ENCODE measurements around the gene CLDND1.
"Not testable (repeated sequence)": the region's sequence is repeated elsewhere in the genome, so short reads cannot be mapped to it uniquely, and the experiment has no call there.

CLDND1 gene

GRCh38 chr3:98522544-98523281 lies at the start of gene CLDND1:
TSS of gene CLDND1 (minus strand) at chr3:98522902. CDS start at chr3:98521424, 1,478 bp downstream.
- DNase-seq = peak; percentile 97

DNA sequence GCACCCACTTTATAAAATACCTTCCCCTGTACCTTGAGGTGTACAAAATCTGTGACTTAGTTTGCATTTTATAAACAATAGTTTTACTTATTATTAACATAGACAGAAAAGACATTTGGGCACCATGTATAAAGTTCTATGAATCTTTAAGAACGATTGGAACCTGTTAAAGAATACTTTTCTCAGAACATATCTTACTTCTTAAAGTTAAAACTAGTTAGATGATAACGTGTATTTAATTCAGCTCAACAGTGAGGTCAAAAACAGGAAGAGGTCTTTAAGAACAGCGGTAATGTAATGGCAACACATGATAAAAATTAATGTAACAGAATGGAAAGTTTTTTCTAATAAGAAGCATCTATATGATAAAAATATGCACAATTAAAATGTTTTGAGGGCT lies 45.7 kb upstream of the CLDND1 start:
- DNase-seq = no peak

DNA sequence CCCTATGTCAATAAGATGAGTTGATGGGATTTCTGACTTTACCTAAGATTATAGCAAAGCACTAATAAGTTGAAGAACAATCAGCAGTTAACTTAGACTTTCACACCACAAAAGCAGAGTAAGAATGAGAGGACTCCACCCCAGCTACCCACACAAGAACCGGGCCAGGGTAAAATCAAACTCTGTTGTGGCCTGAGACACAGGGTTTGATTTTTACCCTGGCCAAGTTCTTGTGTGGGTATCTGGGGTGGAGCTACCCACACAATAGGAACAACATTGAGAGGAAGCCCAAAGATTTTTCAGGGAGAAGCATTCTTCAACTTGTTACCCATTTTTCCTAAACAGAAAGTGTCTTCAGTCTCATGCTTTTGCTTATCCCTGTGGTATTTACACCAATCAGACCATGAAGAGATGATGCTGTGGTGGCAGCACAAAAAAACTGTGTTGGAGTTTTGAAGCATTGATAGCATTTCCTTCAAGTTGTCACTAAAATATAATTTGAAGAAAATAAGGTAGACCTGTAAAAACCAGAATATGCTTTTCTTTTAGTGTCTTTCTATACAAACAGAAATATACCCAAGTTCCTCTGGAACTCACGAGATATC lies 45.1 kb upstream of the CLDND1 start:
- no peak for DNase-seq

- DNase-seq = no peak
Measured at GRCh38 chr3:98565843-98566242, 43.1 kb upstream of the CLDND1 start.

GRCh38 chr3:98565237-98565643 lies 42.5 kb upstream of the CLDND1 start:
- DNase-seq = no peak

- DNase-seq = no peak
Measured at GRCh38 chr3:98564282-98565005, 41.7 kb upstream of the CLDND1 start.

DNA sequence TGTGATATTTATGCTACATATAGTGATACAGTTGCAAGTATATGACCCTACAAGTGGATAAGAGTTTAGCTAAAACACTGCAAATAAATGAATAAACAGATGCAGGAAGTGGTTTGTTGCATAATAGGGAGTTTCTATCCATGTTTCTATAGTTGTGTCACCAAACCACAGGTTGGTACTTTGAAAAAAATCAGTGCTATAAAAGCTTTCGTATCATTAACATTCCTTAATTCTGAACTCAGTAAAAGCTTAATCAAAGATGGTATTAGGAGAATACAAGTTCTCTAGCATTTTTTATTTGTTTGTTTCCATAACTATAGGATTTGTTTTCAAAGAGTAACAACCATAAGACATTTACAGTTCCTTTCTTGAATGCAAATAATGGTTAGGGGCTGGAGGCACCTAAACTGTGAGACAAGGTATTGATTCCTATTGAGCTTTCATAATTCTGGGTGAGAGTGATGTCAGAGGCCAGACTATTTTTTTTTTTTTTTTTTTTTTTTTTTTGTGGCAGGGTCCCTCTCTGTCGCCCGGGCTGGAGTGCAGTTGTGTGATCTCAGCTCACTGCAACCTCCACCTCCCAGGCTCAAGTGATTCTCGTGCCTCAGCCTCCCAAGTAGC lies 41.1 kb upstream of the CLDND1 start:
- DNase-seq = no peak

- DNase-seq = no peak
Measured at GRCh38 chr3:98561727-98562521, 39.2 kb upstream of the CLDND1 start.

DNA sequence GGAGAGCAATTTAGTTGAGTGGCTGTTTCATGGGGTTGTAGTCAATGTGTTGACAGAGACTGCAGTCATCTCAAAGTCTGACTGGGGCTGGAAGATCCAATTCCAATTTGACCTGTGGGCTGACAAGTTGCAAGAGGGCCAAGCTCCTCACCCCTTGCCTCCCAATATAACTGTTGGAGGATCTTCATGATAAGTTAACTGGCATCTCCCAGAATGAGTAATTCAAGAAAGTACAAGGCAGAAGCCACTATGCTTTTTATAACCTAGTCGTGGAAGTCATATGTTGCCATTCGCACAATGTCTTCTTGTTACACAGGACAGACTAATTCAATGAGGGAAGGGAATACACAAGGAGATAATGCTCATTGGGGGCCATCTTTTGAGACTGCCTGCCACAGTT lies 38.2 kb upstream of the CLDND1 start:
- no peak for DNase-seq

- DNase-seq = not testable (repeated sequence)
Measured at GRCh38 chr3:98559769-98560168, 37.1 kb upstream of the CLDND1 start.

- DNase-seq = no peak
Measured at GRCh38 chr3:98558100-98558827, 35.6 kb upstream of the CLDND1 start.

DNA sequence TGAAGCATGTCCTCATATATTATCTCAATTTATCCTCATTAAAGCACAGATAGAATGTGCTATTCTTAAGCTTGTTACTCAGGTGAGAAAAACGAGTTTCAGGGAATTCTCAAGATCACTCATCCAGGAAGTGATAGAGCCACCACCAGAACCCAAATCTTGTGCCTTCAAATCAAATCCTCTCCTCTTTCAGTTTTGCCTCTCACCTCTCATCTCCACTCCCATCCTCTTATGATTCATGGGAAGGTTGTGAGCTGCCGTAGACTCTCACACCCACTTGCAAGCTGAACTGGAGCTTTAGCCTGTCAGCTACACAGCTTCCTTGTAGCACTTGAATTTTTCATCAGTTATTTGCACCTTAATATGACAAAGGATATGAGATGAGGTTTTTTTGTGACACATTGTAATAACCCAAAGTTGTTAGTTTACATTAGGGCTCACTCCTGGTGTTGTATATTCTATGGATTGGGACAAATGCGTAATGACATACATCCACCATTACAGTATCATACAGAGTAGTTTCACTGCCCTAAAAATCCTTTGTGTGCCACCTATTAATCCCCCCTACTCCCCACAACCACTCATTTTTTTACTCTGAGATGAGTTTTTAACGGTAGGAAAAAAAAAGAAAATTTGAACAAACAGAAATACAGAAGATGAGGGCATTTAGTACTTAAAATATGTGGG lies 34.8 kb upstream of the CLDND1 start:
- no peak for DNase-seq

- no peak for DNase-seq
Measured at GRCh38 chr3:98556164-98557130, 33.7 kb upstream of the CLDND1 start.

GRCh38 chr3:98555025-98555379 lies 32.3 kb upstream of the CLDND1 start:
- DNase-seq = no peak

DNA sequence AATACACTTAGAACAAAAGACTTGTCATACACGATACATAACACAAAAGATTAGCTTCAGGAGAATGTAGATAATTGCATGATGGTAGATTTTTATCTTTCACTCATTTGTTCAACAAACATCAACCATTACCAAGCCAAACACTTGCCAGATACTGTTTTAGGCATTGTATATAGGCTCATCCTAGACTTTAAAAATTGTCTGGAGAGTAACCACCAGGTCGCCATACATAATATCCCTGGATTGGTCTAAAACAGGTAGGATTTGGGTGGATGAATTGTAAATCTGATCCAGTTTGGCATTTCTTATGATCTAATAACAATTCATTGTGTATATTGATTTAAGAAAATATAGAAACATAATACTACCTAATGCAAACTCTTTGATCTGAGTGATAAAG lies 31.9 kb upstream of the CLDND1 start:
- no peak for DNase-seq

- no peak for DNase-seq
Measured at GRCh38 chr3:98553753-98554152, 31.1 kb upstream of the CLDND1 start.

DNA sequence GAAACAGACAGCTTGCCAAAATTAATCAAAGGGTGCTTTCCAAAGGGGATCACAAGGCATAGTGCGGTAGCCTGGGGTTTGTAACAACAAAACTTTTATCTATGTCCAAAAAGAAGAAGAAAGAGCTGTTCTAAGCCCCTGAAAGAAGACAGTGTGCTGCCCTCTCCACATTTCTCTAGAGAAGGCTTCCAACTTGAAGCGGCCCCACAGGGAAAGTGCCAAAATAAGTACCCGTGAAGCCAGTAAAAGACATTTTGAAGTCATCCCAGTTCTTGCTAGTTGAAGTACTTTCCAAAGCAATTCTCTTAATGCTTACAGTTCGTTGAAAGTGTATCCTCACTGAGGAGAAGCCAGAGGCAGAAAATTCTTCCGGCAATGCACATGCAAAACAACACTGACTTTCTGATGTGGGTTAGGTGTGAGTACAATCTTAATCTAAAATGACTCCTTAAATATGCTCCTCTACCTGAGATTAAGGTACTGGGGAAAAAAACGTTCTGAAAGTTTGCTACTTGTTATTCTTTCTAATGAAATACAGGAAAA lies 30.4 kb upstream of the CLDND1 start:
- no peak for DNase-seq

DNA sequence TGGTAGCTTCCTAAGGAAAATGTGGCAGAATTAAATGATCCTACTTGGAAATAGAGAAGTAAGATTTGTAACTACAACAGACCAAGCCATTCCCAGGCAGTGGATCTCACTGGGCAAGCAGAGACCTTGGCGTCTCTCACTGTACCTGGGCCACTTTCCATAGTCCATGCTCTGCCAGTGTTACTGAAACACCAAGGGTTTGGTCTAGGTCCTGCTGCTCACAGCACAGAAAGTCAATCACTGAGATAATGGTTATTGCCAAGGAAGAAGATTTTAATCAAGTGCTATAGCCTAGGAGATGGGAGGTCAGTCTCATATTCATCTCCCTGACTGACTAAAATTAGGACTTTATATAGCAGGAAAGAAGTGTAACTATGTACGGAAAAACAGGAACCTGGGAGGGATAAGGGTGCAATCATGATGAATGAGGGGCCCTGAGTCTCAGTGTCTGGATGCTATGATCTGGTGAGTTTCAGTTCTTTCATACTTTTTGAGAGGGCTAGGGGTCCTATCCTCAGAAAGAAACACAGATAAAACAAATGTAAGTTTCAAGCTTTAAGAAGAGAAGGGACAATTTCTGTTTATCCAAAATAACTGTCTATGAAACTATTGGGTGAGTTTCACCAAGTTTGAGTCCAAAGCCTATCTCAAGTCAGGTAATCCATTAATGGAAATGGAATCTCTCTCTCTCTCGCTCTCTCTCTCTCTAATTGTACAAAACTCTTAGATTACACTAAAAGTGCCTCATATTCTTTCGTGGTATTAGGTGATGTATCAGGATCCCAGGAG lies 29.7 kb upstream of the CLDND1 start:
- no peak for DNase-seq

GRCh38 chr3:98551754-98552153 lies 29.1 kb upstream of the CLDND1 start:
- no peak for DNase-seq

Data from NCI-H1436 (cell line).